Loucy (cell line): ENCODE data around the gene ALPK1.

Experiments
- EZH2phosphoT487 ChIP-seq: fragments of 200-600 bp; IDR thresholded peaks from 2 replicates; pipeline ENCODE4 v1.6.1; 2018; ENCODE audit warnings: antibody characterized with exemption, mild to moderate bottlenecking, moderate library complexity, borderline replicate concordance
- TF ChIP-seq, protein P1 (sequence below): fragments of 200-600 bp; sonication (generic); conservative IDR thresholded peaks from 2 replicates; pipeline ENCODE4 v1.5.1; 2014; ENCODE audit warnings: mild to moderate bottlenecking, antibody characterized with exemption, low read length

DNA sequence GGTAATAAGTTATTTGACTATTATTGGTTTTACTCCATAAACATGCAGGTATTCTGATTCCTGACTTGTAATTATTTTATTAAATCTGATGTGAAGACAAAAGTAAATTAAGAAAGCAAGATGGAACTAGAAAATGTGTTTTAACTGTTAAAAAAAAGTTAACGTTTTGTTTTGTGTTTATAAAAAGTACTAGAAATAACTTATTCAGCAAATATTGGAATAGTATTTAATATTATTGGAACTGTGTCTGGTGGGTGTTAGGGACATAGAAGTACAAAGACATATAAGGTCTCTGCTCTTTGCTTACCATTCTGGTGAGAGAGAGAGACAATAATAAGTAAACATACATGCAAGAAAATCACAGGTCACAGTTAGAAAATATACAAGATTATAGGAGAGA is 27.1 kb upstream of the ALPK1 start:
- TF ChIP-seq EZH2phosphoT487, result no peak
- TF ChIP-seq, protein P1, sequence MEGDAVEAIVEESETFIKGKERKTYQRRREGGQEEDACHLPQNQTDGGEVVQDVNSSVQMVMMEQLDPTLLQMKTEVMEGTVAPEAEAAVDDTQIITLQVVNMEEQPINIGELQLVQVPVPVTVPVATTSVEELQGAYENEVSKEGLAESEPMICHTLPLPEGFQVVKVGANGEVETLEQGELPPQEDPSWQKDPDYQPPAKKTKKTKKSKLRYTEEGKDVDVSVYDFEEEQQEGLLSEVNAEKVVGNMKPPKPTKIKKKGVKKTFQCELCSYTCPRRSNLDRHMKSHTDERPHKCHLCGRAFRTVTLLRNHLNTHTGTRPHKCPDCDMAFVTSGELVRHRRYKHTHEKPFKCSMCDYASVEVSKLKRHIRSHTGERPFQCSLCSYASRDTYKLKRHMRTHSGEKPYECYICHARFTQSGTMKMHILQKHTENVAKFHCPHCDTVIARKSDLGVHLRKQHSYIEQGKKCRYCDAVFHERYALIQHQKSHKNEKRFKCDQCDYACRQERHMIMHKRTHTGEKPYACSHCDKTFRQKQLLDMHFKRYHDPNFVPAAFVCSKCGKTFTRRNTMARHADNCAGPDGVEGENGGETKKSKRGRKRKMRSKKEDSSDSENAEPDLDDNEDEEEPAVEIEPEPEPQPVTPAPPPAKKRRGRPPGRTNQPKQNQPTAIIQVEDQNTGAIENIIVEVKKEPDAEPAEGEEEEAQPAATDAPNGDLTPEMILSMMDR, result no peak
